HG03565 (cell line): ENCODE data around the gene LONRF3.
"Not testable (repeated sequence)": the region's sequence is repeated elsewhere in the genome, so short reads cannot be mapped to it uniquely, and the experiment has no call there.

Experiments used
- ATAC-seq: cut with Tn5 transposase; IDR thresholded peaks from one replicate; pipeline ENCODE4 v1.9.1; 2021; ENCODE audit warnings: mild to moderate bottlenecking, moderate library complexity; ENCODE audit not compliant: unreplicated experiment

Gene LONRF3

GRCh38 chrX:118983513-118983912, 9.1 kb downstream of the LONRF3 start:
- no peak for ATAC-seq

GRCh38 chrX:118988911-118989310, 14.5 kb downstream of the LONRF3 start:
- ATAC-seq: no peak

- ATAC-seq: no peak
Observed at GRCh38 chrX:118989886-118990285, 15.5 kb downstream of the LONRF3 start.

GRCh38 chrX:118990512-118991227, 16.3 kb downstream of the LONRF3 start:
- ATAC-seq: no peak

- ATAC-seq: not testable (repeated sequence)
Observed at GRCh38 chrX:118992441-118993121, 18.2 kb downstream of the LONRF3 start.

GRCh38 chrX:119003462-119003861, 29.0 kb downstream of the LONRF3 start:
- ATAC-seq: no peak

- no peak for ATAC-seq
Observed at GRCh38 chrX:119004920-119005524, 30.6 kb downstream of the LONRF3 start.

- no peak for ATAC-seq
Observed at GRCh38 chrX:119007189-119007770, 32.9 kb downstream of the LONRF3 start.

GRCh38 chrX:119008110-119008744, 33.8 kb downstream of the LONRF3 start:
- no peak for ATAC-seq

- no peak for ATAC-seq
Observed at GRCh38 chrX:119009071-119009470, 34.7 kb downstream of the LONRF3 start.

GRCh38 chrX:119010491-119010890, 36.1 kb downstream of the LONRF3 start:
- no peak for ATAC-seq

GRCh38 chrX:119013164-119013563, 38.7 kb downstream of the LONRF3 start:
- ATAC-seq: no peak

GRCh38 chrX:119015407-119016237, 41.2 kb downstream of the LONRF3 start:
- peak; percentile 97 for ATAC-seq

GRCh38 chrX:119017077-119017476, 42.7 kb downstream of the LONRF3 start:
- ATAC-seq: no peak

- ATAC-seq: no peak
Observed at GRCh38 chrX:119025900-119026299, 51.5 kb downstream of the LONRF3 start.

- not testable (repeated sequence) for ATAC-seq
Observed at GRCh38 chrX:119026344-119026743, 51.9 kb downstream of the LONRF3 start.

GRCh38 chrX:119027960-119028732, 53.7 kb downstream of the LONRF3 start:
- ATAC-seq: not testable (repeated sequence)

- no peak for ATAC-seq
Observed at GRCh38 chrX:119028733-119029330, 54.4 kb downstream of the LONRF3 start.

GRCh38 chrX:119029656-119030055, 55.2 kb downstream of the LONRF3 start:
- ATAC-seq: not testable (repeated sequence)
